Immature natural killer cell (primary cell): ENCODE data around the gene PTPRR. TPM values are rescaled to one million over a fixed set of nuclear protein-coding genes. Genes with fewer than 3 reads are reported as not detected.

Experiments
- DNase-seq, 3 donors: peaks; one replicate each; pipeline ENCODE4 v3.0.0; 2022; ENCODE audit warnings: mixed read lengths in 1 of 3
- H3K27ac Mint-ChIP-seq, 6 donors: one replicate each; pipeline ENCODE4 v1.8.0; 2020; ENCODE audit warnings: mixed read lengths in 6 of 6, mild to moderate bottlenecking in 5 of 6, inconsistent platforms in 4 of 6, moderate library complexity in 3 of 6
- H3K27me3 Mint-ChIP-seq, 3 donors: one replicate each; pipeline ENCODE4 v1.8.0; 2020 to 2021; ENCODE audit warnings: low read depth in 3 of 3, mild to moderate bottlenecking in 3 of 3, mixed read lengths in 3 of 3, moderate library complexity in 3 of 3, inconsistent platforms in 1 of 3
- H3K36me3 Mint-ChIP-seq, 3 donors: one replicate each; pipeline ENCODE4 v1.8.0; 2020; ENCODE audit warnings: mixed read lengths in 3 of 3, inconsistent platforms in 2 of 3, mild to moderate bottlenecking in 2 of 3
- H3K4me1 Mint-ChIP-seq, 2 donors: one replicate each; pipeline ENCODE4 v1.8.0; 2020; ENCODE audit warnings: inconsistent platforms in 2 of 2, mild to moderate bottlenecking in 2 of 2, mixed read lengths in 2 of 2, moderate library complexity in 1 of 2
- H3K4me3 Mint-ChIP-seq, 5 donors: one replicate each; pipeline ENCODE4 v1.8.0; 2020; ENCODE audit warnings: mild to moderate bottlenecking in 5 of 5, mixed read lengths in 5 of 5, inconsistent platforms in 3 of 5, moderate library complexity in 3 of 5
- H3K9me3 Mint-ChIP-seq, 6 donors: one replicate each; pipeline ENCODE4 v1.8.0; 2020; ENCODE audit warnings: mild to moderate bottlenecking in 6 of 6, mixed read lengths in 6 of 6, inconsistent platforms in 4 of 6, moderate library complexity in 3 of 6
- polyA plus RNA-seq, 3 donors: library from polyadenylated mRNA; unstranded; fragments of 300-500 nt; fragmentation: Illumina TruSeq; gene quantifications; one replicate each; pipeline ENCODE4 v1.2.3, GENCODE V29; 2021

PTPRR gene
- polyA plus RNA-seq, 3 donors from 2014 or later = 2.7 to 7.8 (median 3.0) TPM

GRCh38 chr12:70929029-70929428 is 8.5 kb upstream of the PTPRR start:
- Mint-ChIP-seq H3K36me3 (no peaks in the 10 kb centered on the region), H3K27me3 (no peaks in the 10 kb centered on the region), H3K4me3 (no peak overlapping the region), H3K27ac (no peak overlapping the region), H3K4me1 (no peaks in the 10 kb centered on the region), H3K9me3 (no peaks in the 10 kb centered on the region)
- no peak for DNase-seq

GRCh38 chr12:70928071-70928470 is 7.5 kb upstream of the PTPRR start:
- Mint-ChIP-seq H3K27ac (no peak overlapping the region), H3K4me1 (no peaks in the 10 kb centered on the region), H3K36me3 (no peaks in the 10 kb centered on the region), H3K27me3 (no peaks in the 10 kb centered on the region), H3K9me3 (no peaks in the 10 kb centered on the region), H3K4me3 (no peak overlapping the region)
- no peak for DNase-seq

GRCh38 chr12:70927356-70927755 is 6.8 kb upstream of the PTPRR start:
- no peak overlapping the region for H3K27ac Mint-ChIP-seq
- no peak for DNase-seq
- no peaks in the 10 kb centered on the region for H3K27me3 Mint-ChIP-seq
- no peaks in the 10 kb centered on the region for H3K4me1 Mint-ChIP-seq
- H3K4me3 Mint-ChIP-seq = no peak overlapping the region
- H3K36me3 Mint-ChIP-seq = no peaks in the 10 kb centered on the region
- peaks cover 0 to under 1% (median 0%) of the 10 kb centered on the region in 6 donors for H3K9me3 Mint-ChIP-seq

- Mint-ChIP-seq H3K36me3 (no peaks in the 10 kb centered on the region), H3K27me3 (no peaks in the 10 kb centered on the region), H3K9me3 (peaks cover 0 to 10% (median 2%) of the 10 kb centered on the region in 6 donors), H3K4me3 (no peak overlapping the region), H3K4me1 (no peaks in the 10 kb centered on the region), H3K27ac (no peak overlapping the region)
- DNase-seq = no peak
Measured at GRCh38 chr12:70925539-70925938, 5.0 kb upstream of the PTPRR start.

- no peak overlapping the region for H3K27ac Mint-ChIP-seq
- peaks cover 0 to 3% (median 0%) of the 10 kb centered on the region in 3 donors for H3K27me3 Mint-ChIP-seq
- no peak overlapping the region for H3K4me3 Mint-ChIP-seq
- no peaks in the 10 kb centered on the region for H3K4me1 Mint-ChIP-seq
- peaks cover 0 to 4% (median 0%) of the 10 kb centered on the region in 3 donors for H3K36me3 Mint-ChIP-seq
- DNase-seq = no peak
- H3K9me3 Mint-ChIP-seq = peaks cover 0 to 10% (median 4%) of the 10 kb centered on the region in 6 donors
Measured at GRCh38 chr12:70920891-70921290, 353 bp upstream of the PTPRR start.

GRCh38 chr12:70919597-70920035 is 922 bp downstream of the PTPRR start:
- peaks cover 0 to 4% (median 0%) of the 10 kb centered on the region in 3 donors for H3K36me3 Mint-ChIP-seq
- H3K27me3 Mint-ChIP-seq = peaks cover 0 to 3% (median 3%) of the 10 kb centered on the region in 3 donors
- H3K4me1 Mint-ChIP-seq = no peaks in the 10 kb centered on the region
- no peak overlapping the region for H3K27ac Mint-ChIP-seq
- no peak for DNase-seq
- no peak overlapping the region for H3K4me3 Mint-ChIP-seq
- H3K9me3 Mint-ChIP-seq = peaks cover 0 to 10% (median 4%) of the 10 kb centered on the region in 6 donors

GRCh38 chr12:70919176-70919575 is 1.4 kb downstream of the PTPRR start:
- H3K9me3 Mint-ChIP-seq = peaks cover 0 to 10% (median 5%) of the 10 kb centered on the region in 6 donors
- peaks cover 0 to 3% (median 3%) of the 10 kb centered on the region in 3 donors for H3K27me3 Mint-ChIP-seq
- no peak overlapping the region for H3K27ac Mint-ChIP-seq
- H3K4me3 Mint-ChIP-seq = no peak overlapping the region
- no peaks in the 10 kb centered on the region for H3K4me1 Mint-ChIP-seq
- no peak for DNase-seq
- peaks cover 0 to 4% (median 0%) of the 10 kb centered on the region in 3 donors for H3K36me3 Mint-ChIP-seq

GRCh38 chr12:70918321-70918720 is 2.2 kb downstream of the PTPRR start:
- H3K4me3 Mint-ChIP-seq = no peak overlapping the region
- peaks cover 0 to 4% (median 0%) of the 10 kb centered on the region in 3 donors for H3K36me3 Mint-ChIP-seq
- DNase-seq = no peak
- H3K27ac Mint-ChIP-seq = no peak overlapping the region
- H3K27me3 Mint-ChIP-seq = peaks cover 0 to 3% (median 3%) of the 10 kb centered on the region in 3 donors
- peaks cover 0 to 15% (median 9%) of the 10 kb centered on the region in 6 donors for H3K9me3 Mint-ChIP-seq
- no peaks in the 10 kb centered on the region for H3K4me1 Mint-ChIP-seq

GRCh38 chr12:70910666-70911065 is 9.9 kb downstream of the PTPRR start:
- no peak overlapping the region for H3K27ac Mint-ChIP-seq
- H3K4me1 Mint-ChIP-seq = no peaks in the 10 kb centered on the region
- H3K27me3 Mint-ChIP-seq = peaks cover 0 to 3% (median 0%) of the 10 kb centered on the region in 3 donors
- no peak for DNase-seq
- H3K9me3 Mint-ChIP-seq = peaks cover 0 to 10% (median 6%) of the 10 kb centered on the region in 6 donors
- H3K4me3 Mint-ChIP-seq = no peak overlapping the region
- H3K36me3 Mint-ChIP-seq = no peaks in the 10 kb centered on the region

- H3K4me3 Mint-ChIP-seq = no peak overlapping the region
- no peak overlapping the region for H3K27ac Mint-ChIP-seq
- DNase-seq = no peak
- peaks cover 0 to 9% (median 4%) of the 10 kb centered on the region in 6 donors for H3K9me3 Mint-ChIP-seq
- peaks cover 0 to 3% (median 0%) of the 10 kb centered on the region in 3 donors for H3K27me3 Mint-ChIP-seq
- H3K4me1 Mint-ChIP-seq = no peaks in the 10 kb centered on the region
- no peaks in the 10 kb centered on the region for H3K36me3 Mint-ChIP-seq
Measured at GRCh38 chr12:70908978-70909377, 11.6 kb downstream of the PTPRR start.

GRCh38 chr12:70907412-70907811 is 13.1 kb downstream of the PTPRR start:
- no peaks in the 10 kb centered on the region for H3K4me1 Mint-ChIP-seq
- no peaks in the 10 kb centered on the region for H3K36me3 Mint-ChIP-seq
- no peak for DNase-seq
- peaks cover 0 to 5% (median 3%) of the 10 kb centered on the region in 6 donors for H3K9me3 Mint-ChIP-seq
- H3K4me3 Mint-ChIP-seq = no peak overlapping the region
- peaks cover 0 to 3% (median 0%) of the 10 kb centered on the region in 3 donors for H3K27me3 Mint-ChIP-seq
- no peak overlapping the region for H3K27ac Mint-ChIP-seq

GRCh38 chr12:70895956-70896355 is 24.6 kb downstream of the PTPRR start:
- no peaks in the 10 kb centered on the region for H3K4me1 Mint-ChIP-seq
- H3K27ac Mint-ChIP-seq = no peak overlapping the region
- H3K27me3 Mint-ChIP-seq = no peaks in the 10 kb centered on the region
- no peaks in the 10 kb centered on the region for H3K36me3 Mint-ChIP-seq
- peaks cover 0 to 16% (median 9%) of the 10 kb centered on the region in 6 donors for H3K9me3 Mint-ChIP-seq
- DNase-seq = no peak
- no peak overlapping the region for H3K4me3 Mint-ChIP-seq

- H3K36me3 Mint-ChIP-seq = no peaks in the 10 kb centered on the region
- peaks cover 0 to 1% (median 0%) of the 10 kb centered on the region in 3 donors for H3K27me3 Mint-ChIP-seq
- no peak for DNase-seq
- no peak overlapping the region for H3K27ac Mint-ChIP-seq
- H3K4me3 Mint-ChIP-seq = no peak overlapping the region
- peaks cover 0 to 16% (median 11%) of the 10 kb centered on the region in 6 donors for H3K9me3 Mint-ChIP-seq
- no peaks in the 10 kb centered on the region for H3K4me1 Mint-ChIP-seq
Measured at GRCh38 chr12:70892593-70892992, 27.9 kb downstream of the PTPRR start.

GRCh38 chr12:70890895-70891832 is 29.4 kb downstream of the PTPRR start:
- no peak overlapping the region for H3K27ac Mint-ChIP-seq
- H3K36me3 Mint-ChIP-seq = no peaks in the 10 kb centered on the region
- DNase-seq = no peak
- no peaks in the 10 kb centered on the region for H3K4me1 Mint-ChIP-seq
- H3K4me3 Mint-ChIP-seq = no peak overlapping the region
- peaks cover 0 to 14% (median 8%) of the 10 kb centered on the region in 6 donors for H3K9me3 Mint-ChIP-seq
- peaks cover 0 to 1% (median 0%) of the 10 kb centered on the region in 3 donors for H3K27me3 Mint-ChIP-seq
